Subcutaneous abdominal adipose tissue (tissue), 5 donors: ENCODE results near the gene CSNK1G1.

ENCODE experiments used
- H3K27ac ChIP-seq: one replicate; pipeline ENCODE4 v1.7.0; 2013; ENCODE audit warnings: low read depth, mild to moderate bottlenecking, inconsistent platforms, low read length, moderate library complexity
- H3K27me3 ChIP-seq, 5 donors: one replicate each; pipeline ENCODE4 v1.7.0; 2013; ENCODE audit warnings: low read length in 5 of 5, inconsistent platforms in 1 of 5; ENCODE audit not compliant: control insufficient read depth in 5 of 5, insufficient read depth in 4 of 5
- H3K36me3 ChIP-seq, 5 donors: one replicate each; pipeline ENCODE4 v1.7.0; 2013; ENCODE audit warnings: low read length in 5 of 5; ENCODE audit not compliant: control insufficient read depth in 5 of 5, insufficient read depth in 5 of 5
- H3K4me1 ChIP-seq, 5 donors: one replicate each; pipeline ENCODE4 v1.7.0; 2013; ENCODE audit warnings: low read length in 5 of 5, mild to moderate bottlenecking in 3 of 5, moderate library complexity in 1 of 5; ENCODE audit not compliant: control insufficient read depth in 5 of 5, insufficient read depth in 5 of 5
- H3K4me3 ChIP-seq, 5 donors: one replicate each; pipeline ENCODE4 v1.7.0; 2013; ENCODE audit warnings: low read length in 5 of 5, low read depth in 1 of 5
- H3K9ac ChIP-seq, 5 donors: one replicate each; pipeline ENCODE4 v1.7.0; 2013; ENCODE audit warnings: low read length in 5 of 5, mild to moderate bottlenecking in 4 of 5, moderate library complexity in 3 of 5
- H3K9me3 ChIP-seq, 5 donors: one replicate each; pipeline ENCODE4 v1.7.0; 2013; ENCODE audit warnings: low read length in 5 of 5; ENCODE audit not compliant: control insufficient read depth in 5 of 5
- donor health status: healthy.
- donor health status: healthy.
- donor health status: healthy.
- donor health status: healthy.
- donor health status: healthy.

Gene CSNK1G1

GRCh38 chr15:64216196-64216595 is 139.8 kb downstream of the CSNK1G1 start:
- peaks cover 0 to 10% (median 5%) of the 10 kb centered on the region in 5 donors for H3K4me1 ChIP-seq
- no peak overlapping the region for H3K9ac ChIP-seq
- no peaks in the 10 kb centered on the region for H3K9me3 ChIP-seq
- H3K4me3 ChIP-seq = no peak overlapping the region
- no peaks in the 10 kb centered on the region for H3K27me3 ChIP-seq
- H3K27ac ChIP-seq = no peak overlapping the region
- peaks cover 8 to 24% (median 11%) of the 10 kb centered on the region in 5 donors for H3K36me3 ChIP-seq

GRCh38 chr15:64213646-64214045 is 142.3 kb downstream of the CSNK1G1 start:
- peaks cover 8 to 28% (median 11%) of the 10 kb centered on the region in 5 donors for H3K36me3 ChIP-seq
- no peak overlapping the region for H3K27ac ChIP-seq
- no peaks in the 10 kb centered on the region for H3K27me3 ChIP-seq
- no peaks in the 10 kb centered on the region for H3K9me3 ChIP-seq
- peaks cover 0 to 9% (median 5%) of the 10 kb centered on the region in 5 donors for H3K4me1 ChIP-seq
- H3K9ac ChIP-seq = no peak overlapping the region
- H3K4me3 ChIP-seq = no peak overlapping the region

GRCh38 chr15:64211696-64212095 is 144.3 kb downstream of the CSNK1G1 start:
- no peak overlapping the region for H3K9ac ChIP-seq
- H3K27ac ChIP-seq = no peak overlapping the region
- no peak overlapping the region for H3K4me3 ChIP-seq
- no peaks in the 10 kb centered on the region for H3K9me3 ChIP-seq
- H3K4me1 ChIP-seq = peaks cover 0 to 4% (median 0%) of the 10 kb centered on the region in 5 donors
- H3K27me3 ChIP-seq = no peaks in the 10 kb centered on the region
- H3K36me3 ChIP-seq = peaks cover 8 to 31% (median 11%) of the 10 kb centered on the region in 5 donors

- Histone ChIP-seq H3K9ac (no peak overlapping the region), H3K4me1 (no peaks in the 10 kb centered on the region), H3K27ac (no peak overlapping the region), H3K4me3 (no peak overlapping the region), H3K9me3 (no peaks in the 10 kb centered on the region), H3K36me3 (peaks cover 8 to 31% (median 11%) of the 10 kb centered on the region in 5 donors), H3K27me3 (no peaks in the 10 kb centered on the region)
Measured at GRCh38 chr15:64210371-64210770, 145.6 kb downstream of the CSNK1G1 start.

GRCh38 chr15:64209680-64210334 is 146.2 kb downstream of the CSNK1G1 start:
- H3K9me3 ChIP-seq = no peaks in the 10 kb centered on the region
- no peak overlapping the region for H3K9ac ChIP-seq
- no peak overlapping the region for H3K4me3 ChIP-seq
- no peaks in the 10 kb centered on the region for H3K4me1 ChIP-seq
- peaks cover 8 to 31% (median 12%) of the 10 kb centered on the region in 5 donors for H3K36me3 ChIP-seq
- H3K27ac ChIP-seq = no peak overlapping the region
- no peaks in the 10 kb centered on the region for H3K27me3 ChIP-seq

GRCh38 chr15:64205202-64205601 is 150.8 kb downstream of the CSNK1G1 start:
- Histone ChIP-seq H3K9ac (no peak overlapping the region), H3K9me3 (no peaks in the 10 kb centered on the region), H3K27me3 (no peaks in the 10 kb centered on the region), H3K27ac (no peak overlapping the region), H3K4me3 (no peak overlapping the region), H3K4me1 (no peaks in the 10 kb centered on the region), H3K36me3 (peaks cover 12 to 35% (median 23%) of the 10 kb centered on the region in 5 donors)

GRCh38 chr15:64197425-64197824 is 158.5 kb downstream of the CSNK1G1 start:
- H3K36me3 ChIP-seq = peaks cover 16 to 31% (median 16%) of the 10 kb centered on the region in 5 donors
- no peak overlapping the region for H3K27ac ChIP-seq
- no peak overlapping the region for H3K9ac ChIP-seq
- no peaks in the 10 kb centered on the region for H3K27me3 ChIP-seq
- peaks cover 0 to 11% (median 10%) of the 10 kb centered on the region in 5 donors for H3K4me1 ChIP-seq
- no peak overlapping the region for H3K4me3 ChIP-seq
- H3K9me3 ChIP-seq = no peaks in the 10 kb centered on the region

- no peaks in the 10 kb centered on the region for H3K27me3 ChIP-seq
- H3K27ac ChIP-seq = no peak overlapping the region
- H3K36me3 ChIP-seq = peaks cover 8 to 19% (median 9%) of the 10 kb centered on the region in 5 donors
- H3K4me3 ChIP-seq = no peak overlapping the region
- no peaks in the 10 kb centered on the region for H3K9me3 ChIP-seq
- no peak overlapping the region for H3K9ac ChIP-seq
- H3K4me1 ChIP-seq = peaks cover 0 to 11% (median 10%) of the 10 kb centered on the region in 5 donors
Measured at GRCh38 chr15:64193971-64194370, 162.0 kb downstream of the CSNK1G1 start.

GRCh38 chr15:64191971-64192830 is 163.8 kb downstream of the CSNK1G1 start:
- no peaks in the 10 kb centered on the region for H3K27me3 ChIP-seq
- no peak overlapping the region for H3K27ac ChIP-seq
- H3K4me3 ChIP-seq = no peak overlapping the region
- peaks cover 10 to 23% (median 17%) of the 10 kb centered on the region in 5 donors for H3K36me3 ChIP-seq
- H3K9ac ChIP-seq = no peak overlapping the region
- H3K9me3 ChIP-seq = no peaks in the 10 kb centered on the region
- H3K4me1 ChIP-seq = peaks cover 0 to 3% (median 2%) of the 10 kb centered on the region in 5 donors
